Caco-2 (cell line): ENCODE measurements around the gene OR7C1. TPM values are rescaled to one million over a fixed set of nuclear protein-coding genes. Genes with fewer than 3 reads are reported as not detected.
A peak's percentile ranks its signal among the peaks of the same experiment; 100 is the strongest.

Source experiments
- Bru-seq: library from RNA; stranded (reverse); fragments of 400-500 nt; gene quantifications from one replicate; lab custom pipeline; 2021; lab: Mats Ljungman, UMichigan
- BruChase-seq, 2 experiments: library from RNA; stranded (reverse); fragments of 400-500 nt; gene quantifications; one replicate each; lab custom pipeline; 2021; lab: Mats Ljungman, UMichigan
- BruUV-seq: library from RNA; stranded (reverse); fragments of 400-500 nt; replicated peaks from 2 replicates; lab custom pipeline; 2021; lab: Mats Ljungman, UMichigan
- CTCF ChIA-PET: fragments of 300-600 bp; sonication (Branson Sonifier 250); formaldehyde crosslinking; loops from one replicate; lab custom pipeline; 2022; ENCODE audit warnings: antibody characterized with exemption; lab: Charles Lee
- POLR2A ChIA-PET: fragments of 300-600 bp; sonication (Branson Sonifier 250); formaldehyde crosslinking; loops from one replicate; lab custom pipeline; 2022; ENCODE audit warnings: antibody characterized with exemption; lab: Charles Lee
- DNase-seq, 2 experiments: peaks; one replicate each; pipeline versions ENCODE4 v3.0.0 to v3.0.0-alpha.2; 2020 to 2022
- H3K27me3 ChIP-seq: replicated peaks from 2 replicates; pipeline ENCODE4 v1.6.0; 2011; ENCODE audit warnings: low read length; ENCODE audit not compliant: control insufficient read depth, insufficient read depth
- H3K36me3 ChIP-seq: 2 replicates; pipeline ENCODE4 v1.5.1; 2011; ENCODE audit warnings: low read length; ENCODE audit not compliant: control insufficient read depth, insufficient read depth
- H3K4me1 ChIP-seq: fragments of 250-450 bp; sonication (Bioruptor Pico); 2 replicates; pipeline ENCODE4 v1.5.1; 2020; ENCODE audit warnings: mild to moderate bottlenecking
- H3K4me3 ChIP-seq: 2 replicates; pipeline ENCODE4 v1.5.1; 2011; ENCODE audit warnings: low read depth, mild to moderate bottlenecking, control low read depth, low read length
- H3K9me3 ChIP-seq: fragments of 250-450 bp; sonication (Bioruptor Pico); 2 replicates; pipeline ENCODE4 v1.5.1; 2020; ENCODE audit warnings: mild to moderate bottlenecking, moderate library complexity
- H3K27ac Mint-ChIP-seq: one replicate; pipeline ENCODE4 v1.8.0; 2022; ENCODE audit warnings: mixed read lengths; ENCODE audit not compliant: unreplicated experiment
- H3K27me3 Mint-ChIP-seq: one replicate; pipeline ENCODE4 v1.8.0; 2022; ENCODE audit warnings: mixed read lengths; ENCODE audit not compliant: insufficient read depth, unreplicated experiment
- H3K36me3 Mint-ChIP-seq: one replicate; pipeline ENCODE4 v1.8.0; 2022; ENCODE audit warnings: mild to moderate bottlenecking, mixed read lengths; ENCODE audit not compliant: insufficient read depth, unreplicated experiment
- H3K4me1 Mint-ChIP-seq: one replicate; pipeline ENCODE4 v1.8.0; 2022; ENCODE audit warnings: low read depth, mixed read lengths; ENCODE audit not compliant: unreplicated experiment
- H3K4me3 Mint-ChIP-seq: one replicate; pipeline ENCODE4 v1.8.0; 2022; ENCODE audit warnings: mild to moderate bottlenecking, moderate library complexity, mixed read lengths; ENCODE audit not compliant: unreplicated experiment
- H3K9me3 Mint-ChIP-seq: one replicate; pipeline ENCODE4 v1.8.0; 2022; ENCODE audit warnings: mixed read lengths; ENCODE audit not compliant: unreplicated experiment
- intact Hi-C: fragments of 100-400 bp; cut with micrococcal nuclease; formaldehyde crosslinking; loops from one replicate; pipeline ENCODE4 v1.10.0; 2022; ENCODE audit not compliant: unreplicated experiment
- long read RNA-seq: library from polyadenylated mRNA; stranded (forward); transcript quantifications from one replicate; pipeline ENCODE4 v2.0.0, GENCODE V29; 2022
- total RNA-seq: library from RNA; stranded (reverse); gene quantifications from 2 replicates; pipeline ENCODE4 v1.2.3, GENCODE V29; 2022
- TF ChIP-seq, protein P1 (sequence below), 2 experiments: fragments of 200-600 bp in 1 of 2; IDR thresholded peaks; 1 replicate in 1 of 2; 2 replicates in 1 of 2; pipeline versions ENCODE4 v1.5.1 to v1.8.0; 2011 to 2022; ENCODE audit warnings: antibody characterized with exemption in 1 of 2, control low read depth in 1 of 2, inconsistent platforms in 1 of 2, low read depth in 1 of 2, low read length in 1 of 2, mild to moderate bottlenecking in 1 of 2, moderate library complexity in 1 of 2; ENCODE audit not compliant: insufficient read depth in 1 of 2, severe bottlenecking in 1 of 2, unreplicated experiment in 1 of 2

OR7C1 gene
- not detected in 2 replicates for total RNA-seq
- not detected for Bru-seq, nascent RNA
- BruChase-seq, experiment 1, labeled RNA remaining after a 2-hour chase = not detected
- not detected for BruChase-seq, experiment 2, labeled RNA remaining after a 6-hour chase
- long read RNA-seq = 0 reads

DNA sequence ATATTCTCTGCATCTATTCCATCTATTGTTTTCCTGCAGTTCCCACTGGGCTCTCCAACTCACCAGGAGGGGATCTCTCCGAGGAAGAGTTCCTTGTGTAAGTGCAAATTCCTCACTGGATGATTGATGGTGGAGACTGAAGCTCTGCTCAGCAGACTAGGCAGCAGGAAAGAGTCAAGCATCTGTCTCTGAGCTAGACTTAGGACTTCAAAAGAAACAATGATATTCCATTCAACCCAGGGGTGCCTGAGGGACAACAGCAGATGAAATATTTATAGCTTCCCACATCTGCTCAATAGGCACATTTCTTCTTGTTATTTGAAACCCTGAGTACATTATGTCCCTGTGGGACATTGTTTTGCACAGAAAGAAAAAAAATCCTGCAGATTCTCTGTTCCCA lies at the start of gene OR7C1, which contains the start of gene OR7A5:
TSS of gene OR7C1 (minus strand) at position 175 of the 400 bp plus-strand sequence. CDS start 35,049 bp downstream, outside the sequence.
TSS of gene OR7A5 (minus strand) at position 175 of the 400 bp plus-strand sequence. CDS start 6,944 bp downstream, outside the sequence.
- no peak within 1 kb of the TSS for H3K4me3 ChIP-seq
- no peak within 1 kb of the TSS for H3K27ac Mint-ChIP-seq
- H3K4me3 Mint-ChIP-seq = no peak within 1 kb of the TSS
- no peaks in the 10 kb centered on the region for H3K4me1 ChIP-seq
- no TSS peak for BruUV-seq
- POLR2A ChIA-PET = no interaction called here
- CTCF ChIA-PET = no interaction called here
- no peaks in the 10 kb centered on the region for H3K36me3 Mint-ChIP-seq
- H3K27me3 ChIP-seq = no peaks in the 10 kb centered on the region
- peaks cover 5% of the 10 kb centered on the region for H3K27me3 Mint-ChIP-seq
- intact Hi-C loops = no loop called here
- H3K9me3 ChIP-seq = peaks cover 4% of the 10 kb centered on the region; the same call in 1 of the 2 replicates
- no peaks in the 10 kb centered on the region for H3K36me3 ChIP-seq
- no peaks in the 10 kb centered on the region for H3K9me3 Mint-ChIP-seq
- no peaks in the 10 kb centered on the region for H3K4me1 Mint-ChIP-seq
- TF ChIP-seq, protein P1, sequence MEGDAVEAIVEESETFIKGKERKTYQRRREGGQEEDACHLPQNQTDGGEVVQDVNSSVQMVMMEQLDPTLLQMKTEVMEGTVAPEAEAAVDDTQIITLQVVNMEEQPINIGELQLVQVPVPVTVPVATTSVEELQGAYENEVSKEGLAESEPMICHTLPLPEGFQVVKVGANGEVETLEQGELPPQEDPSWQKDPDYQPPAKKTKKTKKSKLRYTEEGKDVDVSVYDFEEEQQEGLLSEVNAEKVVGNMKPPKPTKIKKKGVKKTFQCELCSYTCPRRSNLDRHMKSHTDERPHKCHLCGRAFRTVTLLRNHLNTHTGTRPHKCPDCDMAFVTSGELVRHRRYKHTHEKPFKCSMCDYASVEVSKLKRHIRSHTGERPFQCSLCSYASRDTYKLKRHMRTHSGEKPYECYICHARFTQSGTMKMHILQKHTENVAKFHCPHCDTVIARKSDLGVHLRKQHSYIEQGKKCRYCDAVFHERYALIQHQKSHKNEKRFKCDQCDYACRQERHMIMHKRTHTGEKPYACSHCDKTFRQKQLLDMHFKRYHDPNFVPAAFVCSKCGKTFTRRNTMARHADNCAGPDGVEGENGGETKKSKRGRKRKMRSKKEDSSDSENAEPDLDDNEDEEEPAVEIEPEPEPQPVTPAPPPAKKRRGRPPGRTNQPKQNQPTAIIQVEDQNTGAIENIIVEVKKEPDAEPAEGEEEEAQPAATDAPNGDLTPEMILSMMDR (IDR thresholded peaks at IDR 0.05; ENCODE audit: insufficient read depth in 1 of 2, low read depth in 1 of 2, low read length in 1 of 2, severe bottlenecking in 1 of 2, unreplicated experiment in 1 of 2) = no peak
- DNase-seq = no peak

DNA sequence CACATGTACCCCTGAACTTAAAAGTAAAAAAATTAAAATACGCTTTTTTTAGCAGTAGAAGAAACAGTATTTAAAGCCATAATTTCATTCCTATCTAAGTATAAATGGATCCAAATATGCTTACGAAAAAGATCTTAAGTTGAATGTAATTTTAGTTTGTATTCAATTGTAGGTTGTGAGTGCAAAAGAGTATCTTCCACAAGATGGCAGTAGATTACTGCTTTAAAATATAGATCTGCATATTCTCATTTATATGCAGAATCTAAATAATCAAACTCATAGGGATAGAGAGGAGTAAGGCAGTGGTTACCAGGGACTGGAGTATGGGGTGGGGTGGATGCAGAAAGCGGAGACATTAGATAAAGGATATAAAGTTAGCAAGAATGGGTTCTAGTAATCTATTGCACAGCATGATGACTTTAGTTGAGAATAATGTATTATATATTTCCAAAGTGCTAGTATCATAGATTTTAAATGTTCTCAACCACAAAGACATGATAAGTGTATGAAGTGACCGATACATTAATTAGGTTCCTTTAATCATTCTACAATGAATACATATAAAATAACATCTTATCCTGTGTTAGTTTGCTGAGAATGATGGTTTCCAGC lies 36.7 kb upstream of the OR7C1 start:
- no peak for DNase-seq
- H3K27me3 Mint-ChIP-seq = peaks cover 5% of the 10 kb centered on the region
- POLR2A ChIA-PET = no interaction called here
- TF ChIP-seq, protein P1 (IDR thresholded peaks at IDR 0.05; ENCODE audit: insufficient read depth in 1 of 2, low read depth in 1 of 2, low read length in 1 of 2, severe bottlenecking in 1 of 2, unreplicated experiment in 1 of 2) = peak; percentile 26 to 31
- Histone ChIP-seq H3K4me3 (no peak overlapping the region), H3K4me1 (no peaks in the 10 kb centered on the region), H3K36me3 (no peaks in the 10 kb centered on the region), H3K9me3 (no peaks in the 10 kb centered on the region), H3K27me3 (no peaks in the 10 kb centered on the region)
- no peaks in the 10 kb centered on the region for H3K36me3 Mint-ChIP-seq
- H3K9me3 Mint-ChIP-seq = no peaks in the 10 kb centered on the region
- BruUV-seq = no TSS peak
- CTCF ChIA-PET = no interaction called here
- H3K27ac Mint-ChIP-seq = no peak overlapping the region
- no peak overlapping the region for H3K4me3 Mint-ChIP-seq
- H3K4me1 Mint-ChIP-seq = no peaks in the 10 kb centered on the region
- intact Hi-C loops = loop anchor here (1.0 kb wide), 1 partner anchor 17 kb away; no protein-coding TSS in a partner anchor

DNA sequence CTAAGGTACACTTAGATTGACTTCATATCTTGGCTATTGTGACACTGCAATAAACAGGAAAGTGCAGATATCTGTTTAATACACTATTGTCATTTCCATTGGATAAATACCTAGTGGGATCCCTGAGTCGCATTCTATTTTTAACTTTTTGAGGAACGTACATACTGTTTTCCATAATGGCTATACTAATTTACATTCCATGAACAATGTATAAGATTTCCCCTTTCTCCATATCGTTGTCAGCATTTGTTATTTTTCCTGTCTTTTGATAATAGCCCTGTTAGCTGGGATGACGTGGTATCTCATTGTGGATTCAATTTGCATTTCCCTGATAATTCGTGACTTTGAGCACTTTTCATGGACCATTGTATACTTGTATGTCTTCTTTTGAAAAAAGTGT lies 33.5 kb upstream of the OR7C1 start:
- ChIA-PET CTCF (no interaction called here), POLR2A (no interaction called here)
- BruUV-seq = no TSS peak
- no peaks in the 10 kb centered on the region for H3K36me3 Mint-ChIP-seq
- no peaks in the 10 kb centered on the region for H3K36me3 ChIP-seq
- DNase-seq = no peak
- no peak overlapping the region for H3K4me3 ChIP-seq
- intact Hi-C loops = no loop called here
- H3K4me1 ChIP-seq = no peaks in the 10 kb centered on the region
- H3K27me3 ChIP-seq = no peaks in the 10 kb centered on the region; the same call in 1 of the 2 replicates
- no peaks in the 10 kb centered on the region for H3K9me3 Mint-ChIP-seq
- H3K9me3 ChIP-seq = no peaks in the 10 kb centered on the region
- peaks cover 10% of the 10 kb centered on the region for H3K27me3 Mint-ChIP-seq
- TF ChIP-seq, protein P1 (IDR thresholded peaks at IDR 0.05; ENCODE audit: insufficient read depth in 1 of 2, low read depth in 1 of 2, low read length in 1 of 2, severe bottlenecking in 1 of 2, unreplicated experiment in 1 of 2) = no peak
- H3K4me1 Mint-ChIP-seq = no peaks in the 10 kb centered on the region
- no peak overlapping the region for H3K4me3 Mint-ChIP-seq
- no peak overlapping the region for H3K27ac Mint-ChIP-seq
